Colon (tissue), 2 donors: ENCODE results near the gene TNKS2.

Source experiments
- FAIRE-seq: peaks from 2 replicates; lab custom pipeline; 2012; peaks lifted over from hg19 to GRCh38; lab: Jason Lieb, UNC
- donor health status: control.
- donor health status: control.

TNKS2 gene

GRCh38 chr10:91908337-91909116 is 110.3 kb downstream of the TNKS2 start:
- no peak for FAIRE-seq

GRCh38 chr10:91909117-91909677 is 111.0 kb downstream of the TNKS2 start, which contains the start of gene FGFBP3:
Gene FGFBP3 (minus strand): TSS chr10:91909486. CDS start chr10:91908969, 517 bp downstream.
- FAIRE-seq = no peak

- no peak for FAIRE-seq
Observed at GRCh38 chr10:91910467-91910866, 112.2 kb downstream of the TNKS2 start.
